HPDE6-E6E7 (cell line): Measurements from ENCODE around the gene AMFR.
A peak's percentile ranks its signal among the peaks of the same experiment; 100 is the strongest.

Source experiments
- DNase-seq: peaks from one replicate; pipeline ENCODE4 v3.0.0; 2011; ENCODE audit warnings: missing footprints; ENCODE audit errors: extremely low spot score

The AMFR gene

DNA sequence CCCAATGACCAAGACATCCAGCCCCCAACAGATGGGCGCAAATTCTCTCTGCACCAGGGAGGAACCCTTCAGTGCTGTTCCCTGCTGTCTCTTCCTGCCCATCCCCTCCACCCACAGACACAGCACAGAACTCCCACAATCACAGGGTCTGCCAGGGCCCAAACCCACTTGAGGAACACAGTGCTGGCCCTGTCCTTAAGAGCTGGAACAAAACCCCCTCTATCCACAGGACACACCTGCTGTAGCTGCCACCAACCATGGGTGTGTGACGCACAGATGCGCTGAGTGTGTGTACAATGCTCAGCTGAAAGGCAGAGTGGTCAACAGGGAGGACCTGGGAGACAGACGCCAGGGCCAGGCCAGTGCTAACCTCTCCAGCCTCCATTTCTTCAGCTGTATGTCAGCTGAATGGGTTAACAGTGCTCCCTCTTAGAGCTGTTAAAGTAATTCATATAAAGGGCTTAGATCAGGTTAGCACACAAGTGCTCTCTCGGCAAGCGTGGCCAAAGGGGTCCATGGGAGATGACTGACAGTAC, 62.1 kb downstream of the AMFR start:
- DNase-seq: no peak

- DNase-seq: no peak
Measured at GRCh38 chr16:56362706-56363105, 62.6 kb downstream of the AMFR start.

GRCh38 chr16:56362057-56362655, 63.2 kb downstream of the AMFR start:
- no peak for DNase-seq

DNA sequence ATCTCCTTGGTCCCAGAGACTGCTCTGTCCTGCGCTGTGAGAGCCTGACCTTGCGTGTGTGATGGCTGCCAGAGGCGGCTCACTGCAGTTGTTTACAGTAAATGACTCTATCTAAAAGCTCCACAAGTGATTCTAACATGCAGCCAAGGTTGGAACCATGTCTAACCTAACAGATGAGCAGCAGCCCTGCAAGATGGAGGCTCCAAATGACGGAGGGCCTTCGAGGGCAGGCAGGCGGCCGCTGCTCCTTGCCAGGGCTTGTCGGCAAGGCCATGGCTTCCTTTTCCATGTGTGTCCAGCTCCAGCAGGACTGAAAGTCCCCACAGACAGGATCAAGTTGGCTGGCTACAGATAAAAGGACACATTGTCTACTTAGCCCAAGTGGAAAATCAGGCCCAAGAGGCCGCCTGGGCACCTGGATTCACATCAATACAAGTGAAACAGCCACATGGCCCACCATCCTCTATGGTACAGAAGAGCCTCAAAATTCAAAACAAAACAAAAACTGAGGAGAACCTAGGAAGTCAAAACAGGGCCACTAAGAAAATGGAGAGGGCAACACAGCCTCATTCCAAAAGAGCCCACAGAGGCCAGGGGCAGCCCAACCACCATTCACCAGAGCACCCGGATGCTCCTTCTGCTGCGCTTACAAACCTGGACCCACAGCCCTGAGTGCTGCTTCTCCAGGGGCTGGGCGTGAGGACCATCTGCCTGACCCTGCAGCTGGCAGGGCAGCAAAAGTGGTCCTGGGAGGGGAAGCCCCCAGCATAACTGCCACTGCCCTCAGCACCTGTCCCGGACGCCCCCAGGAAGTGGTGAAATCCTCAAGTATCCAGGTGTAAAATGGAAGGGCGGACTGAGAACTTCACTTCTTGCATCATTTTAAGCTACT, 65.0 kb downstream of the AMFR start:
- DNase-seq: no peak

DNA sequence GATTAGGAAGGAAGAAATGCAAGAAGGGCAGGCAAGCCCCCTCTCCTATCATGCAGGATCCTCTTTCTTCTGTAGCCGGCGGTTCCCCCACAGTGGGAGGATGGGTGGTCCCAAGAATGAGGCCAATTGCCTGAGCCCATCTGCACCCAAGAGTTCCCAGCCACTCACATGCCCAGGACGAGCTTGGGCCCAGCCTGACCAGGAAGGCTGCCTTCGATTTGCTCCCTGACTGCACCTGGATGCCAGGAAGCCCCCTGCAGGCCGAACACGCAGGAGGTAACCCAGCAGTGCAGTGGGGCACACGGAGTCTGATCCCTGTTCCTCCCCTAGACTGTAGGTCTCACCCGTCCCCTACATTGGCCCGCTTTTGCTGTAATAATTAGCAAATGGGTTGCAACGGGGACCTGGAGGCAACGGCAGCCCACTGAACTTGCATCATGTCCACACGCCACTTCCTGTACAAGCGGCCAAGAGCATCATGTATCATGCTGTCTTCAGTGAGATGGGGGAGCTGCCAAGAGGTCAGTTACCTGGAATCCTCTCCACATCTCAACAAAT, 67.5 kb downstream of the AMFR start:
- DNase-seq: no peak

DNA sequence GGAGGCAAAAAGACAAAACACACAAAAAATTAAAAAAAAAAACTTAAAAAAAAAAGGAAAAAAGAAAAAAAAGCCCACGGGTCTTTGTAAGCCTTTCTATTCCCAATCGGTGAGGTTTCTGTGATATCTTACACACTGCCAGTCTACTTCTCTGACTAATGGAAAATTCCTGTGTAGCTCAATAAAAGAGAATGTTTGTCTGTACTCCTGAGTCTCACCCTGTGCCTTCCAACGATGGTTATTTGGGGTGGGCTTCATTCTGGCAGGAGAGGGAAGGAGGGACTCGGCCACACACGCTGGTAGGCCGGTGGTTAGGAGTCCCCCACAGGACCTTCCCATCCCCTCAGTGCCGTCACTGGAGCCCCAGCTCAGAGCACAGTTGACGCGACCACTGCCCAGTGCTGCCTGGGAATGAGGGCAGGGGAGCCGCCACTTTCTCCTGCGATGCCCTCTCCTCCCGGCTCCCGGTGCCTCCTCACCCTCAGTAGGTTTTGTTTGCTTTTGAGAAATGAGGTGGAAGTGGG, 68.0 kb downstream of the AMFR start:
- DNase-seq: no peak

DNA sequence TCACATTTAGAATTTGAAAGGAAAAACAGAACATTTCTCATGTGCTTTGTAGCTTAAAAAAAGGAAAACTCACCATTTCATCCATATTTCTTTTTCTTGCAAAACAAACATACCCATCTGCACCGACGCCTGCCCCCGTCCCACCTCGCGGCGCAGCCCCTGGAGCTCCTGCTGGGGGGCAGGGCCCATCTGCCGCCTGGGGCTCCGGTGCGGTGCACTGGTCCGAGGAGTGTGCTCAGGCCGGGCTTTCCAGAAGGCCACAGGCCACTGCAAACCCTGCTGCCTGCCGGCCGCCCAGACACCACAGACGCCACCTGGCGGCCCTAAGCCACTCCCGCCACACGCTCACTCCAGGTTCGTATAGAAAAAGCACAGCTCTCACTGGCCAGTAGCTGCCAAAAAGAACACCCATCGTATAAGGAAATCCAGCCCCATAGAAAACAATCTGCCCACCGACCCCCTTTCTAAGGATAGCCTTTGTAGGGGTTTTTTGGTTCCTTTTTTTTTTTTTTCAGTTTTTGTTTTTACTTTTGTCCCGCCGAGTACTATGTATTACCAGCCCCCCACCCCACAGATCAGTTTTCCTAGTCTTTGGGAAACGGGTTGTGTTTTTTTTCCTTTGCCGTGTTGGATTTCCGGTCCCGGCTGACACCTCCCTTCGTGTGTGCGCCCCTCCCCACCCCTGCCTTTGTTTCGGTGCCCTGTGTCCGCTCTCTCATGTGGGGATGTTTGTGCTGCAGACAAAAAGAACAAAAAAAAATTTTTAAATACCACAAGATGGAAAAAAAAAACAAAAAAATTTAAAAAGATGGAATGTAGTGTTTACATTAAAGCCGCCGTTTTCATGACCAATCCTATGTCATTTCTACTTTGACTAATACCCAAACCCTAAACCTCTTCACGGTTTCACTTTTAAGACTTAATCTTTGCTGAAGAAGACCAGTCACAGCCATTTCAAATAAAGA, 68.8 kb downstream of the AMFR start:
- DNase-seq: peak; percentile 93

DNA sequence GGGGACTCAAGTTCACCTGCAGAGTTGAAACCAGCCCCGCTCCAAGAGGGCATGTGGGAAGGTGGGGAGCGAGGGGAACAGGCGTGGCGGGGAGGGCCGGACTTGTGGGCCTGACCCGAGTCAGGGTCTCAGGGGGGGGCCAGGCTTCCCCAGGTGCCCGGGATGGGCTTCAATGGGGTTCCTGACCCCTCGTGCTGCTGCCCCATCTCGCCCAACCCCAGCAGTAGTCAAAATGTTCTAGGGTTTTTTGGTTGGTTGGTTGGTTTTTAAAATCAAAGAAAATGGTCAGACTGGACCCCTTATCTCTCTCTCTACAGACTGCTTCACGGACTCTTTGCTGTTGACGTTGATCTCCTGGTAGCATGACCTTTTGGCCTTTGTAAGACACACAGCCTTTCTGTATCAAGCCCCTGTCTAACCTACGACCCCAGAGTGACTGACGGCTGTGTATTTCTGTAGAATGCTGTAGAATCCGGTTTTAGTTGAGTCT, 69.5 kb downstream of the AMFR start:
- DNase-seq: no peak

- DNase-seq: no peak
Measured at GRCh38 chr16:56355221-56355620, 70.1 kb downstream of the AMFR start.

DNA sequence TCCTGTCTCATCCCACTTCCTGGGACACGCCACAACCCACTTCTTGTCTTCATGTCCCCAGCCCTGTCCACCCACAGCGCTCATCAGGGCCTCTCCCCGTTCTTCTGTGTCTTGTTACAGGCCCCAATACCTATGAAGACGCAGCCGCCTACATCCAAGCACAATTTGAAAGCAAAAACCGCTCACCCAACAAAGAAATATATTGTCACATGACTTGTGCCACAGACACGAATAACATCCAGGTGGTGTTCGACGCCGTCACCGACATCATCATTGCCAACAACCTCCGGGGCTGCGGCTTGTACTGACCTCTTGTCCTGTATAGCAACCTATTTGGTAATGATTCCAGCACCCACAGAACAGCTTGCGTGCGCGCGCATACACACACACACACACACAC, 70.6 kb downstream of the AMFR start:
- no peak for DNase-seq

DNA sequence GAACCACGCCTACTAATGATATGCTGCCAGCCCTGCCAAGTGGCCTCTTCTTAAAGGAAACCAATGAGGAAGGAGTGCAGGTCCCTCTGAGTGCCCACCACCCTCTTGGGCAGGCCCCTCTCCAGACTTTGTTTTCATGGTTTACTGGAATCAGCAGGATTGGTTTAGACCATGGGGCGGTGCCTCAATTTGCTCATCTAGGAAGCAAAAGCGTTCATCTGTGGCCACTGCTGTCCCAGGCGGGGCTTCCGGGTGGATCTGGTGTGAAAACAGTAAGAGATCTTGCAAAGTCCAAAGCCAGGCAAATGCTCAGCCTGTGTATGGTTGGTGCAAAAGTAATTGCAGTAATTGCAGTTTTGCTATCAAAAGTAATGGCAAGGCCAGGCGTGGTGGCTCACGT, 71.3 kb downstream of the AMFR start:
- no peak for DNase-seq

DNA sequence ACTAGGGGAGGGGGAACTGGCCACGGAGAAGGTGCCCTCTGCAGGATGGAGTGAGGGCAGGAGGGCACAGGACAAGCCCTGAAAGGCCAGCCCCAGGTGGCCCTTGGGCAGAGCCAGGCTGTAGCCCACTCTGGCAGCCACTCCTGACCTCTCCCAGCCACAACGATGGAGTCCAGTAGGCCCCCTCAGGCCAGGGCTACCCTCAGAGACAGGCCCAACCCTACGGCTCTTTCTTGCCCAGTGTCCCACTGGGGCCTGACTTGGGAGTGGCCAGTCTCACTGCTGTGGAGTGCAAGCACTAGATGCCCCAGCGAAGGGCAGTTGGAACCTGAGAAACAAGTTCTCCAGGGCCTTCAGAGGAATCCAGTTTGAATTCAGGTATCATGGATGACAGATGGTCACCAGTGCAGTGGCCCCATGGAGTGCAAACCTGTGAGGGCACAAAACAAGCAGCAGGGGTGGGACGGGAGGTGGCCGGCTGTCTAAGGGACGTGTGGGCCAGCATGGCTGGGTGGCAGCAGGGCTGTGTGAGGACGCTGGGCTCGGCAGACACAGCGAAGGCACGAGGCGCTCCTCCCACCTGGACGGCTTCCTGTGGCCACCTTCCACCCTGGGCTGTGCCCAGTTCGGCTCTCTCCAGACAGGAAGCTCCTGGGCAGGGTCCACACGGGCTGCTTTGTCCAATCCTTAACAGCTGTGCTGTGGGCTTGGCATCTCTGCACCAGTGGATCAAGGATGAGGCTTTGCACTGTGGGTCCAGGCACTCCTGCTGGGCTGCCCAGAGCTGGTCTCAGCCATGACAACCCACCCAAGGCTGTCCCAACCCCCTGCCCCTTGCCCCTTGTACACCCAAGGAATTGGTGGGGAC, 72.1 kb downstream of the AMFR start:
- DNase-seq: no peak

GRCh38 chr16:56352351-56353053, 72.8 kb downstream of the AMFR start:
- DNase-seq: no peak

GRCh38 chr16:56351481-56351880, 73.9 kb downstream of the AMFR start:
- DNase-seq: no peak

- DNase-seq: no peak
Measured at GRCh38 chr16:56350491-56351405, 74.6 kb downstream of the AMFR start.

GRCh38 chr16:56349711-56350161, 75.6 kb downstream of the AMFR start:
- DNase-seq: no peak

DNA sequence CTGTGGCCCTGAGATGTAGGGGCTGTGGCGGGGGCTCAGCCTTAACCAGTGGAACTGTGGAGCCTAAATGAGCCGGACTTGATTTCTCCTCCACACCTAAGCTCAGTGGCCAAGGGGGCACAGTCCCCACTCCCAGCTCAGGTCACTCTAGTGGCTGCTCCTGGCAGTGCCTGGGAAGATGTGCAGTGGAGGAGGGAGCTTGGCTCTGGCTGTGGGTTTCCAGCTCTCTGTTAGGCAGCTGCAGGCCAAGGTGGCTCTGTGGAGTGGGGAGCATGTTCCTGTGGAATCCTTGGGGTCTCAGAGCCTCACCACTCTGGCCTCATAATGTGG, 76.3 kb downstream of the AMFR start:
- DNase-seq: no peak
